Smooth muscle cell (in vitro differentiated cells): ENCODE data around the gene PGP. TPM values are rescaled to one million over a fixed set of nuclear protein-coding genes. Genes with fewer than 3 reads are reported as not detected.

Experiments
- DNase-seq: peaks from one replicate; lab custom pipeline; 2025; ENCODE audit not compliant: unreplicated experiment; lab: John Stamatoyannopoulos, UW
- H2AFZ ChIP-seq: fragments of 200-600 bp; sonication (generic); 2 replicates; pipeline ENCODE4 v1.6.0; 2016; ENCODE audit warnings: antibody characterized with exemption, low read depth, mild to moderate bottlenecking
- H3F3A ChIP-seq: fragments of 200-600 bp; sonication (generic); 2 replicates; pipeline ENCODE4 v1.6.0; 2017; ENCODE audit warnings: antibody characterized with exemption, low read depth
- H3K27ac ChIP-seq: fragments of 200-600 bp; sonication (generic); 2 replicates; pipeline ENCODE4 v1.5.1; 2016; ENCODE audit warnings: low read depth, mild to moderate bottlenecking
- H3K27me3 ChIP-seq: fragments of 200-600 bp; sonication (generic); 2 replicates; pipeline ENCODE4 v1.6.1; 2016; ENCODE audit warnings: low read depth, mild to moderate bottlenecking
- H3K36me3 ChIP-seq: fragments of 200-600 bp; sonication (generic); 2 replicates; pipeline ENCODE4 v1.5.1; 2016; ENCODE audit warnings: low read depth
- H3K4me1 ChIP-seq: fragments of 200-600 bp; sonication (generic); 2 replicates; pipeline ENCODE4 v1.5.1; 2016; ENCODE audit warnings: low read depth
- H3K4me2 ChIP-seq: fragments of 200-600 bp; sonication (generic); 2 replicates; pipeline ENCODE4 v1.6.0; 2016; ENCODE audit warnings: mild to moderate bottlenecking
- H3K4me3 ChIP-seq: fragments of 200-600 bp; sonication (generic); 2 replicates; pipeline ENCODE4 v1.5.1; 2016; ENCODE audit warnings: mild to moderate bottlenecking
- H3K79me2 ChIP-seq: fragments of 200-600 bp; sonication (generic); 2 replicates; pipeline ENCODE4 v1.6.0; 2016; ENCODE audit warnings: low read depth, mild to moderate bottlenecking
- H3K9ac ChIP-seq: fragments of 200-600 bp; sonication (generic); 2 replicates; pipeline ENCODE4 v1.6.0; 2016; ENCODE audit warnings: low read depth
- H3K9me3 ChIP-seq: fragments of 200-600 bp; sonication (generic); replicated peaks from 2 replicates; pipeline ENCODE4 v1.5.1; 2016; ENCODE audit warnings: low read depth
- H4K20me1 ChIP-seq: fragments of 200-600 bp; sonication (generic); 2 replicates; pipeline ENCODE4 v1.6.0; 2016; ENCODE audit warnings: low read depth
- CTCF ChIP-seq: fragments of 200-600 bp; sonication (generic); IDR thresholded peaks from 2 replicates; pipeline ENCODE4 v1.5.1; 2017; ENCODE audit warnings: borderline replicate concordance, mild to moderate bottlenecking, antibody characterized with exemption; ENCODE audit not compliant: insufficient read depth, poor library complexity, severe bottlenecking
- WGBS: methylation state at CpG from one replicate; pipeline ENCODE4 v1.1.7; 2016; ENCODE audit warnings: low lambda C conversion rate; 5-methylcytosine and 5-hydroxymethylcytosine counted together
- polyA plus RNA-seq: library from polyadenylated mRNA; unstranded; fragments of >200 nt; fragmentation: Nextera tagmentation; extraction: Ambion mirVana; gene quantifications from 2 replicates; pipeline ENCODE4 v1.2.1, GENCODE V29; 2016
- total RNA-seq: library from RNA; depleted of rRNA; stranded (reverse); fragments of >200 nt; gene quantifications from 2 replicates; pipeline ENCODE4 v1.2.3, GENCODE V29; 2014

The PGP gene
- total and polyA plus RNA-seq, 2 experiments from 2014 or later: 21.6 to 30.1 TPM

- no peaks in the 10 kb centered on the region for H3K9me3 ChIP-seq
- no peaks in the 10 kb centered on the region for H3K36me3 ChIP-seq
- H3K27ac ChIP-seq: no peak overlapping the region
- WGBS: 98% methylated on average over 8 of the region's 8 CpGs
- no peak overlapping the region for H3K4me2 ChIP-seq
- no peaks in the 10 kb centered on the region for H4K20me1 ChIP-seq
- no peaks in the 10 kb centered on the region for H3F3A ChIP-seq
- no peak for TF ChIP-seq CTCF
- no peak overlapping the region for H3K9ac ChIP-seq
- no peak overlapping the region for H2AFZ ChIP-seq
- H3K27me3 ChIP-seq: no peaks in the 10 kb centered on the region
- H3K4me3 ChIP-seq: no peak overlapping the region
- no peaks in the 10 kb centered on the region for H3K4me1 ChIP-seq
- H3K79me2 ChIP-seq: no peaks in the 10 kb centered on the region
- DNase-seq: no peak
These were observed 26.2 kb downstream of the PGP start for GRCh38 chr16:2188395-2188794.

DNA sequence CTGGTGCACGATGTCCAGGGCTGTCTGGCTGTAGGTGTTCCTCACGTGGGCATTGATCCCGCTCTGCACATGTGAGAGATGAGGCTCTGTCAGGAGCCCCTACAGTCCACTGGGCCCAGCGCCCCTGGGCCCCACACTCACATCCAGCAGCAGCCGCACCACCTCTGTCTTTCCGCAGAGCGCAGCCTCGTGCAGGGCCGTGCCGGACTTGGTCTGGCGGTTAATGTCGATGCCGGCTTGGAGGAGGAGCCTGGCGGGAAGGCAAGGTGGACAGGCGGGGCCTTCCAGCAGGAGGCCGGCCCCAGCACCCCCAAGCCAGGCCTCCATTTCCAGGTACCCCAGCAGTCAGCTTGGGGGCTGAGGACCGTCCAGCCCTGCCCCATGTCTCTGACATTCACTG, 27.4 kb downstream of the PGP start:
- no peak overlapping the region for H3K4me3 ChIP-seq
- H3K27me3 ChIP-seq: no peaks in the 10 kb centered on the region
- no peaks in the 10 kb centered on the region for H3F3A ChIP-seq
- H3K27ac ChIP-seq: no peak overlapping the region
- no peak overlapping the region for H3K4me2 ChIP-seq
- no peaks in the 10 kb centered on the region for H3K4me1 ChIP-seq
- H3K79me2 ChIP-seq: no peaks in the 10 kb centered on the region
- TF ChIP-seq CTCF: no peak
- 91% methylated on average over 17 of the region's 17 CpGs for WGBS
- H3K9me3 ChIP-seq: no peaks in the 10 kb centered on the region
- no peak for DNase-seq
- no peaks in the 10 kb centered on the region for H4K20me1 ChIP-seq
- H3K9ac ChIP-seq: no peak overlapping the region
- no peak overlapping the region for H2AFZ ChIP-seq
- H3K36me3 ChIP-seq: no peaks in the 10 kb centered on the region

- H2AFZ ChIP-seq: no peak overlapping the region
These were observed 28.1 kb downstream of the PGP start for GRCh38 chr16:2186505-2186904.

More at GRCh38 chr16:2186505-2186904, 28.1 kb downstream of the PGP start:
- H3K36me3 ChIP-seq: no peaks in the 10 kb centered on the region
- no peaks in the 10 kb centered on the region for H3K27me3 ChIP-seq
- H3F3A ChIP-seq: no peaks in the 10 kb centered on the region
- no peaks in the 10 kb centered on the region for H3K4me1 ChIP-seq
- no peaks in the 10 kb centered on the region for H4K20me1 ChIP-seq
- H3K27ac ChIP-seq: no peak overlapping the region
- no peak overlapping the region for H3K4me2 ChIP-seq
- H3K9ac ChIP-seq: no peak overlapping the region
- no peak overlapping the region for H3K4me3 ChIP-seq
- 95% methylated on average over 20 of the region's 20 CpGs for WGBS
- H3K79me2 ChIP-seq: no peaks in the 10 kb centered on the region
- no peak for TF ChIP-seq CTCF
- H3K9me3 ChIP-seq: no peaks in the 10 kb centered on the region
- no peak for DNase-seq
